GM04503 (cell line): ENCODE measurements around the gene DAPK3.
A peak's percentile ranks its signal among the peaks of the same experiment; 100 is the strongest.
"Not testable (repeated sequence)": the region's sequence is repeated elsewhere in the genome, so short reads cannot be mapped to it uniquely, and the experiment has no call there.

Experiments used
- DNase-seq: peaks from one replicate; pipeline ENCODE4 v3.0.0-alpha.2; 2012; ENCODE audit warnings: low read depth

Gene DAPK3

GRCh38 chr19:3970808-3971598 is at the start of gene DAPK3:
TSS of gene DAPK3 (minus strand) at chr19:3971099. CDS start at chr19:3969735, 1,364 bp downstream.
- DNase-seq: peak; percentile 85

GRCh38 chr19:4019578-4019977 is 48.7 kb upstream of the DAPK3 start:
- no peak for DNase-seq

GRCh38 chr19:4018775-4019504 is 48.0 kb upstream of the DAPK3 start:
- DNase-seq: no peak

- DNase-seq: no peak
These were observed 47.3 kb upstream of the DAPK3 start for GRCh38 chr19:4018140-4018613.

GRCh38 chr19:4016903-4017638 is 46.2 kb upstream of the DAPK3 start:
- DNase-seq: no peak

- DNase-seq: no peak
These were observed 45.6 kb upstream of the DAPK3 start for GRCh38 chr19:4016486-4016885.

- DNase-seq: no peak
These were observed 45.0 kb upstream of the DAPK3 start for GRCh38 chr19:4015705-4016402.

- DNase-seq: no peak
These were observed 43.9 kb upstream of the DAPK3 start for GRCh38 chr19:4014541-4015491.

- no peak for DNase-seq
These were observed 43.1 kb upstream of the DAPK3 start for GRCh38 chr19:4013886-4014540.

GRCh38 chr19:4012975-4013634 is 42.2 kb upstream of the DAPK3 start:
- no peak for DNase-seq

- DNase-seq: no peak
These were observed 41.4 kb upstream of the DAPK3 start for GRCh38 chr19:4012092-4012974.

- not testable (repeated sequence) for DNase-seq
These were observed 40.5 kb upstream of the DAPK3 start for GRCh38 chr19:4011430-4011829.

- DNase-seq: no peak
These were observed 39.9 kb upstream of the DAPK3 start for GRCh38 chr19:4010808-4011110.

GRCh38 chr19:4009990-4010807 is 39.3 kb upstream of the DAPK3 start:
- no peak for DNase-seq

GRCh38 chr19:4007836-4008539 is 37.1 kb upstream of the DAPK3 start:
- DNase-seq: no peak

- DNase-seq: no peak
These were observed 36.3 kb upstream of the DAPK3 start, which contains the start of gene PIAS4 for GRCh38 chr19:4007021-4007835. TSS of gene PIAS4 (plus strand) at chr19:4007736. CDS start at chr19:4007761, 25 bp downstream.
